ENCODE measurements around the gene MIOX.

MIOX gene

DNA sequence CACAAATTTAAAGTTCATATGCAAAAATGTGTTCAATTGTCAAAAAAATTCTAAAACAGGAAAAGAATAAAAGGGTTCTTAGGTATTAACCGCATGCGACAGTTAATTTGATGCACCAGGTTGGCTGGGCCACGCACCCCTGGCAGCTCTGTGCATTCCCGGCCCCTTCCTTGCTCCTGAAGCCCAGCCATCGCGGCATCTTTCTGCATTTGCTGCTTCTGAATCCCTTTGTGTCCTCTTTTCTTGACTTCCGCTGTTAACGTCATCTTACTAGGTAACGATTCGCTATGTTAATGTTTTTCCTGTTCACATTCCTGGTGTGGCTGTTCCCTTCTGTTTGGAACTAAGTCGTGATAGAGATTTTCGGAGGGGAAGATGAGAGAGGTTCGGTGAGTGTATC lies 51.1 kb downstream of the MIOX start:
- Histone ChIP-seq H3K4me1 (ENCODE audit: insufficient read depth, low read length) (no peaks in the 10 kb centered on the region), H3K9ac (ENCODE audit: low read depth, low read length) (no peak overlapping the region)

More for the DNA sequence above, 51.1 kb downstream of the MIOX start:
- H3K4me3 ChIP-seq (ENCODE audit: low read length) = no peak overlapping the region
- no peaks in the 10 kb centered on the region for H3K9me3 ChIP-seq (ENCODE audit: insufficient read depth, low read depth, low read length)
- H3K27me3 ChIP-seq (ENCODE audit: insufficient read depth, low read length) = peaks cover 13% of the 10 kb centered on the region
- no peak overlapping the region for H3K27ac ChIP-seq (ENCODE audit: low read depth, low read length)
- 90% methylated on average over 13 of the region's 13 CpGs for WGBS
- H3K36me3 ChIP-seq (ENCODE audit: insufficient read depth, low read length) = no peaks in the 10 kb centered on the region

Data from HUES64 (cell line).